Left hindlimb (tissue), 1 donor: ENCODE results near the gene CST5.
"Not testable (repeated sequence)": the region's sequence is repeated elsewhere in the genome, so short reads cannot be mapped to it uniquely, and the experiment has no call there.

Source experiments
- DNase-seq: peaks from one replicate; pipeline ENCODE4 v3.0.0-alpha.2; 2018

The CST5 gene, protein sequence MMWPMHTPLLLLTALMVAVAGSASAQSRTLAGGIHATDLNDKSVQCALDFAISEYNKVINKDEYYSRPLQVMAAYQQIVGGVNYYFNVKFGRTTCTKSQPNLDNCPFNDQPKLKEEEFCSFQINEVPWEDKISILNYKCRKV

GRCh38 chr20:23879328-23879798 is at the start of gene CST5:
CST5 (minus strand) TSS chr20:23879748; CDS start chr20:23879676, 72 bp downstream.
- no peak for DNase-seq

DNA sequence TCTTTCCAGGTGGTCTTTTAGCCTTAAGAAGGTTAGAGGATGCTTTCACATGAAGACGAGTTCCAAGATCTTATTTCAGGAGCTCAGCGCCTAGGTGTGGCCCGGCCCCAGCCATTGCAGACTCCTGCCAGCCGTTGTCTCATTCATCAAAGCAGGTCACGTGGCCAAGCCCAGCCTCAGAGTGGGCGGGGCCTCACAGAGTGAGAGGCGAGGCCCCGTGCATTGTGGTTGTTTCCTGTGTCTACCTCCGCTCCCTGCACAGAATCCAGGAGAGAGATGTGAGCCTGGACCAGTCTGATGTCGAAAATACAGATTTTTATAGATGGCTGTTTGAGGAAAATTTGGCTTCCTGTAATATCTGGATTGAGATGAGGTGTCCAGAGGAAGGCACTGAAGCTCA is 49.2 kb upstream of the CST5 start:
- no peak for DNase-seq

GRCh38 chr20:23928353-23928752 is 48.8 kb upstream of the CST5 start:
- DNase-seq, result no peak

GRCh38 chr20:23926944-23927872 is 47.7 kb upstream of the CST5 start:
- no peak for DNase-seq

DNA sequence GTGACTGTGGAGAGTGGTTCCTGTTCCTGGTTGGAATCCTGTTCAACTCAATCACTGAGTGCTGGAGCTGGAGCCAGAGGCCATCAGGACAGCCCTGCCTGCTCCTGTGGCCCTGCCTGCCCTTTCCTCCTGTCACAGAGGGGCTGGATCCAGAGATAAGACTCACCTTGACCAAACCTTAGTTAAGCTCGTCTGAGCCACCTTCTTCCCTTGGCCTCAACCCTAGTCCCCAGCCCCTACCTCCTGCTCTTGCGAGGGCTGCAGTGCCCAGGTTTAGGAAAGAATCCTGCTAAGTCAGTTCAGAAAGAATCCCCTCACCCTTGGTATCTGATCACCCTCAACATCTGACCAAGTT is 47.0 kb upstream of the CST5 start:
- DNase-seq, result no peak

GRCh38 chr20:23925789-23926525 is 46.4 kb upstream of the CST5 start:
- no peak for DNase-seq

- DNase-seq, result no peak
These were observed 45.2 kb upstream of the CST5 start for GRCh38 chr20:23924751-23925150.

DNA sequence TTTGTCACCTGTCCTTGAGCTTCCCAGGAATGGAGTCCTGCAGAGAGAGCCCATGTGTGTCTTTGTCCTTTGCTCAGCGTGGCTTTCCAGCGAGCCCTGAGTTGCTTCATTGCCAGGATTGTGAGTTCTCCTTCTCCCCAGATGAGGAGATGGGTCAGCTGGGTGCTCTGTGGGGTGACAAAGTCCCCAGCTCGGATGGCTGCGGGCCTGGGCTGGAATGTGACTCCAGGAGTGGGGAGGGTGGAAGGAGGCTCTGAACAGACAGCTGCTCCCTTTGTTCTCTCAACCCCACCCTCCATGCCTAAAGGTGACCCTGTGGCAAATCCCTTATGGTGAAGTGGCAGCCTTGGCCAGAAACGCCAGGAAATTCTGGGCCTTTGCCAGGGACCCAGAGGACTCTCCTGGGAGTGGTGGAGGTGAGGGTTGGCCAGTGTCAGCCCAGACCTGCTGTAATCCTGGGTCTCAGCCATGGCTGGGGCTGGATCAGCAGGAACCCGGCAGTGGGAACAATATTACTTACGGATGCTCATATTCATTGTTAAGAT is 44.4 kb upstream of the CST5 start:
- no peak for DNase-seq

- no peak for DNase-seq
These were observed 43.8 kb upstream of the CST5 start for GRCh38 chr20:23923311-23923710.

DNA sequence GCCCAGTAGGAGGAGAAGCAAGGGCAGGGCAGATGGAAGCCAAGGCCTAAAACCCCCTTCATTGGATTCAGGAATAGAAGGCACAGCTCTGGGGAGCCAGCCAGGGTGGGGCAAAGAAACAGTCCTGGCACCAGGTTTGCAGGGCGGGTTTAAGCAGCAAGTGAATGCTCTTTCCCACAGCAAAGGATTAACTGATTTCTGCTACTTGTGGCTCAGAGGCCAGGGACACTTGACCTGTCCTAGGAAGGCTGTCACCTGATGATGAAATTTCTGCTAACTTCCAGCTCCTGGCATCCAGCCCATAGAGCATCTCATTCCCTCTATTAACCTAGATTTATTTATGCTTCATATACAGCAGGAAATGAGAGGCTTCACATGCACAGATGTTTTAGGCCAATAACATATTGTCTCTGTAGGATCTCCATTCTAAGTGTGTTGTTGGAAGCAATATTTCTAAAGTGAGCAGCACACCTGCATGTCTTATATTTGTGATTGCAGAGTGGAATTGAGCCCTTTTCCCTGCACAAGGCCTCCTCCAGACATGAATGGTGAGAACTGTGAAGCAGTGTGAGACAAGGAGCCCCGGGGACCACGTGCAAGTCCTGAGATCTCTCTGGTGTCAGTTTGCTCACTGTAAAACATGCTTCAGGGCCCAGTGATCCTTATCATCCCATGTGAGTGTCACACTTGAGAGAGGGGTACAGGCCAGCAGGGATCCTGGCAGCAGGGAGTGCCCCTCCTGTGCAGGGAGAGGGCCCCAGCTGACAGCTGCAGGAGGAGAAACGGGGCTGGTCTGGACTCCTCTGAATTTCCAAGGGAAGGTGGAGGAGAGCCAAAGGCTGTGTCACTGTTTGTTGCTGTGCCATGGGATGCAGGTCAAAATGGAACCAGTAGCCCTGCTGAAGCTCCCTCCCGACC is 41.1 kb upstream of the CST5 start:
- DNase-seq, result peak; percentile 49

DNA sequence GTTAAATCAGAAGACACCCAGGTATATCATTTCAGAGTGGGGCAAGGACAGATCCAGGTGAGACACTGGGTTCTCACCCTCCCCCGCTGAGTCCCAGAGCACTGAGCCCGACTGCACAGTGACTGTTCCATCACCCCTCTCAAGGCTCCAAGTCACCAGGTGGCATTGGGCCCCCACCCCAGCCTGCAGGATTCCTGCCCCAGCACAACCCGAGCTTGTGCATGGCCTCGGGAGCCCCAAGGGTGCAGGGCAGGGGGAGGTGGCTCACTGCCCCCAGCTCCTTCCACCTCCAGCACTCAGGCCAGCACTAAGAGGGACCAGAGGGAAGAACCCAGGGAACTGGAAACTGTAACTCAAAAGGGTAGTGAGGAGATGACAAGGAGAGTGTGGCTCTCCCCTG is 39.3 kb upstream of the CST5 start:
- no peak for DNase-seq

DNA sequence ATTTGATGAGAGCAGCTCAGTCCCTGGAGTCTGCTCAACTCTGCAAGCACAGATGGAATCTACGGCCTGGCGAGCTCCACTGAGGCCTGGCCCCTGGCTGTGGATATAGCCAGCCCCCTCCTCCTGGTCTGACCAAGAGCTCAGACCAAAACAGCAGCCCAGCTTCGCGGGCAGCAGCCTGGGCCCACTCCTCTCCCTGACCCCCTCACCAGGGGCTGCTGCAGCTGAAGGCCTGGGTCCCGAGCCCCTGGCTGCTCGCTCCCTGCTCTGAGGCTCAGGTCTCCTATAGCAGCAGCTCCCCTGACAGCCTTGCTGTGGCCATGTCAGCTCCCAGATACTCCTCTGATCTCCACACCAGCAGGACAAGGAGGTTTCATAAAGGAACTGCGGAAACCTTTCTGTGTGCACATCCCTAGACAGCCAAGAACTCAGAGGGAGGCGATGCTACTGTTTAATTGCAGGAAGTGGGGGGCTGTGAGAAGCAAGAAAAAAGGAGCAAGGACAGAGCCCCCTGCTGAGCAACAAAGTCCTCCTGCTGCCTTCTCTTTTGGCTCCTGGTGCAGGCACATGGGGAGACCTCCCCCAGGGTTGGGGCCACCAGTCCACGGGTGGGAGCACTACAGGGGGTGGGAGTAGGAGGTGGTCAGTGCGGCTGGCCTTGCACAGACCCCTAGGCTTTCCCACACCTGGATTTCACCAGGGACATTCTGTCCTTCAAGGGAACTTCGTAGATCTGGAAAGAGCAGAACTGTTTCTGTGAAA is 38.7 kb upstream of the CST5 start:
- no peak for DNase-seq

- DNase-seq, result no peak
These were observed 37.6 kb upstream of the CST5 start for GRCh38 chr20:23917024-23917725.

DNA sequence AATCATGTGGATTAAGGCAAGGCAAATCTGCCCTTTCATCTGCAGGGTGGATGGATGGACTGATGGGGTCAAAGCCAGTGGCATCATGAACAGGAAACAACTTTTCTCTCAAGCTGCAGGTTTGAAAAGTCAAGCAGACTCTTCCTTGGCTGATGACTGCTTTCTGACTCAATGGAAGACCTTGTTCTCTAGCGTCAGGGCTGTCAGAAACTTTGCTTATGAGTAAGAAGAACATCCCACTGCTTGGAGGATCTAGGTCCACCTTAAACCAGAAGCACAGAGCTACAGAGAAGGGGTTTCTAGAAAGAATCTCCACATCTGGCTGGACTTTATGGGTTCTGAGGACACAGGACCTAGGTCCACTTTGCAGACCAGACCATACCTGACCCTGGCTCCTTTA is 36.3 kb upstream of the CST5 start:
- DNase-seq, result no peak

DNA sequence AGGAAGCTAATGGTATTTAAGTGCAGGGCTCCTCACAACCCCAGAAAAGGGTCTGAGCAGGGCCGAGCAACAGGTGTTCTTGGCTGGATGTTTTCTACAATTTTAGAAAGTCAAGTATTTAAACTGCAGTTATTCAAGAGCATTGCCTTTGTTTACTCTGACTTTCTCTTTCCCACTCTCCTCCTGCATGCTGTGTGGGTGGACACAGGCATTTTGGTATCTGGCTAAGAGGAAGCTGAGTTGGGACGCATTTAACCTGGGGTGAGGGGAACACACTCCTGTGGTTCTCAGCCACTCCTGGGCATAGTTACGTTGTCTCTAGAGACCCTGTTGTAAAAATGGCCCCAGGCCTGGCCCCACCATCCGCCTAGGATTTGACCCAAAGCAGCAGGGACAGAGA is 34.9 kb upstream of the CST5 start:
- DNase-seq, result not testable (repeated sequence)

GRCh38 chr20:23910210-23910609 is 30.7 kb upstream of the CST5 start:
- no peak for DNase-seq

DNA sequence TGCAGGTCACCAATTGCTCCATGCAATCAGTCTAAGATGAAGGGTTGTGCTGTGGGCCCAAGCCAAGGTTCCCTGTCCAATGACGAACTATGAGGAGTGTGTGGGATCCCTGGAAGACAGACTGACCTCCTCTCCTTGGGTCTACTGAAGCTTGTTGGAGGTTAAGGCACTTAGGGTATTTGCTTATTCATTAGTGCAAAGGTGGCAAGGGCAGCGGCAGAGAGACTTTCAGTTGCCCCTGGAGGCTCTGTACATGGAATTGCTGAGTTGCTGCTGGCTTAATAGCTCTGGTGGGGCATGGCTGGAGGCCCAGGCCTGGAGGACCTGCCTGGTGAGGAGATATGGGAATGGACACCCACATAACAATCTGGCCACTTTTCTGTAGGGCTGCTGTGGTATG is 29.8 kb upstream of the CST5 start:
- DNase-seq, result no peak

GRCh38 chr20:23907579-23907978 is 28.0 kb upstream of the CST5 start:
- no peak for DNase-seq

GRCh38 chr20:23902396-23902795 is 22.8 kb upstream of the CST5 start:
- DNase-seq, result not testable (repeated sequence)

DNA sequence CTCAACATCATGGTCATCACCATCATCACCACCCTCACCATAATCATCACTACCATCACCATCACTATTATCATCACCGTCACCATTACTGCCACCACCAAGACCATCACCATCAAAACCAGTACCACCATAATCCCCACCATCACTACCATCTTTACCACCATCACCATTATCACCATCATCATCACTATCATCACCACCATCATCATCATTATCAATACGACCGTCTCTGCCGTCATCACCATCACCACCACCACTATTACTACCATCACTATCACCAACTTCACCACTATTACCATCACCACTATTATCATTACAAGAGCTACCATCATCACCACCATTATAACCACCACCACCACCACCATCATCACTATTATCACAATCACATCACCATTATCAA is 11.3 kb upstream of the CST5 start:
- DNase-seq, result not testable (repeated sequence)

DNA sequence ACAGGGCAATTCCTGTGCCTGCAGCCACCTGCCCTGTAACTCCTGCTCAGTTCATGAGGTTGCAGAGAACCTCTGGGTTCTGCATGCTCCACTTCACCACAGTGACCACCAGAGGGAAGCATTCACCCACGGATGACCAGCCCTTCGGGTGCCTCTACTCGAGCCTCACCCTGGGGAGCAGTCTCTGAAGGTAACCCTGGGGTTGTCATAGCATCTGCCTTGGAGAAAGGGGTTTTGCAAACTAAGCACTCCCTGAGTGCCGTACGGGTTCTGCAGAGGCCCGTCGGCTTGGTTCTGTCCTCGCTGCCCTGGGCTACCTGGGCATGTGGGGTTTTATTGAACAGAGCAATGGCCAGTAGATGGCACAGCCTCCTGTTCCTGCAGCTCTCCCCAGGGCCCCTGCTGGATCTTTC is 10.2 kb upstream of the CST5 start:
- no peak for DNase-seq
